Hematopoietic multipotent progenitor cell treated with erythropoietin and hydrocortisone succinate and interleukin-3 and kit ligand, for 6 days (in vitro differentiated cells): ENCODE measurements around the gene SRSF4.
"Not testable (repeated sequence)": the region's sequence is repeated elsewhere in the genome, so short reads cannot be mapped to it uniquely, and the experiment has no call there.

ENCODE experiments used
- DNase-seq: peaks from one replicate; pipeline ENCODE4 v3.0.0-alpha.2; 2015

The SRSF4 gene

DNA sequence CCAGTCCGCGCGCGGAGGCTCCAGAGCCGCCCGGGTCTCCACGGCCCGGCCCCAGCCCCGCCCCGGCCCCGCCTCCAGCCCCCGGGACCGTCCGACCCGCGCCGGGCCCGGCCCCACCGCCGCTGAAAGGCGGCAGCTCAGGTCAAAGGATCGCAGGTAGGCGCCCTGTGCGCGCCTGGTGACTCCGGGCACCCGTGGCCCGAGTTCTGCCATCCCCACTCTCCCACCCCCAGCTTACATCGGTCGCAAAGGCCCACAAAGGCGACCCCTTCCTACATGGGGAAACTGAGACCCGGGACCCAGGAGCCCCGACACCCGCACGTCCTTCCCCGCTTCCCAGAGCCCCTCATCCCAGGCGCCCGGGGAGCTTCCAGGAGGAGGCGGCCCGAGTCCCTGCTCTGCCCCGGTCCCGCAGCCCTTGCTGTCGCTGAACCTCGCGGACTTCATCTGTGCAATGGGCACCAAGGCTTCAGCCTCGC, 57.8 kb downstream of the SRSF4 start, which contains the start of gene TMEM200B:
TMEM200B (minus strand) TSS at position 17 of the 479 bp plus-strand sequence. CDS start 2,075 bp downstream, outside the sequence.
- DNase-seq, result no peak

DNA sequence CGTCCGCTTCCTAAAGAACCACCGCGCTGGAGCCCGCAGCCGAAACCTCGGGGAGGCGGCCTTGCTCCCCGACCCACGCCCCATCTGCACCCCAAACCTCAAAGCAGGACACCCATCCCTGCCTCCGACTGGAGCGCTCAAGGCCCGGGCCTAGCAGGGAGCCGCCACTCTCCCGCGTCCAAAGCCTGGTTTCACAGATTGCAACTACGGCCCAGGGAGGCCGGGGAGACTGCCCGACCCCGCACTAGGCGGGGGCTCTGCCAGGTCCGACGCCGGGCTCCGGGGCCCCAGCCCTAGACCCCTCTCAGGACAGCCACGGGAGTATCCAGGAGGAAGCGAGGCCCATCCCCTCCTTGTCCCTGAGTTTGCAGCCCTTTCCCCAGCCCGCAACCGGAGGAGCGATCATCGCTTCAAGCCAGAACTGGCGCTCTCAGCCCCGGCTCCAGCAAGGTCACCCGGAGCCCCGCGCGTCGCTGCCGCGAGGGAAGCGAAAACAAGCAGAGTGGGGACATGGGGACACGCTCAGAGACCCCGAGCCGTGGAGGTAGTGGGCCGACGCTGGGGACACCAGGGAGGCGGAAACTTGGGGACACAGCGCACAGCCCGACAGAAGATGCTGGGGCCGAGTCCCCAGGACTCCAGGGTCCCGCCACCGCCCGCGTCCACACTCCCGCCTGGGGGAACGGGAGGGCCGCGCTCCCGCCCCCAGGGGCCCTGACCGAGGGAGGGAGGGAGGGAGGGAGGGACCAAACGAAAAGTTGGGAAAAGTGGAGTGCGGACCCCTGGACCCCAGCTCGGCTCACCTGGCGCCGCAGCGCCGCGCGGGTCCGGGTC, 58.4 kb downstream of the SRSF4 start:
- peak; percentile 48 for DNase-seq

DNA sequence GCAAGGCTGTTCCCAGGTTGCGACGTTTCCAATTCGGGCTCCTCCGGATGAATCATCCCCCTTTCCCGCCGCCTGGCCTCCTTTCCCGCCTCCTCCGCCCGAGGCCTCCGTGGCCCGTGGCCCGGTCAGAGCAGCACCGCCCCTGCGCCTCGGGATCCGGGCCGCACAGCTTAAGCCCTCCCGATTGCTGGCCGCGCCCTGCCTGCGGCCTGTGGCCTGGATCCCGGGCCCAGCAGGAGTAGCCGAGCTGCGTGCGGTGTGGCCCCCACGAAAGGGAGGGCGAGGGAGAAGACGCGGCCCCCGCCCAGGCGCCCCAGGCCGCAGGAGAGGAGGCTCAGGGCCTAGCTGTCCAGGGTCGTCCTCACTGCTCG, 59.0 kb downstream of the SRSF4 start:
- no peak for DNase-seq

DNA sequence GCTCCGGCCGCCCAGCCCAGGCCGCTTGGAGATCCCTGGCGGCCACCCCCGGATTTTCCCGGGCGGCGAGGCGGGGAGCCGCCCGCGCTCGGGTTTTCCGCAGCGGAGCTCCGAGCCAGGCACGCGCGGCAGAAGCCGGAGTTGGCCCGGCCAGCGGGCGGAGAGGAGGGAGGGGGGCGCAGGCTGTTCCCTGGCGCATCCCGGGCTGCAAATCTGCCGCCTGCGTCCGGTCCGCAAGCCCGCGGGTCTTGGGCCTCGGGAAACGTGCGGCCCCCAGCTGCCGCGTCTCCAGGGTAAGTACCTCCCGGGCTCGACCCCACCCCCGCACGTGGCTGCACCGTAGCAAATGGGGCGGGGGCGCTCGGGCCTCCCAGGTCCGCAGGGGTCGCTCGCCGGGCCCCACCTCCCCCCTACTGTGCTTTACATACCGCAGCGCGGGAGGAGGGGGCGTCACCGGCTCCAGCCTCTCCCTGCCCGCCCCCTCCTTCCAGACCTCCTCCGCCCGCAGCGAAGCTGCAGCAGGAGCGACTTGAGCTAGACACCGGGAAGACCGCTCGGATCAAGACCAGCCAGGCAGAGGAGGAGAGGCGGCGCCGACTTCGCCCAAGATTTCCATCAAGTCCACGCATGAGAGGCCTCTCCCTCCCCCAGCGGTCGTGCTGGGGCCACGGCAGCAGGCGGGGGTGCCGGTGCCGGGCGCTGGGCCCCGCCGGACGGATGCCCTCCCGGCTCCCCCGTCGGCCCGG, 59.6 kb downstream of the SRSF4 start:
- DNase-seq, result no peak

DNA sequence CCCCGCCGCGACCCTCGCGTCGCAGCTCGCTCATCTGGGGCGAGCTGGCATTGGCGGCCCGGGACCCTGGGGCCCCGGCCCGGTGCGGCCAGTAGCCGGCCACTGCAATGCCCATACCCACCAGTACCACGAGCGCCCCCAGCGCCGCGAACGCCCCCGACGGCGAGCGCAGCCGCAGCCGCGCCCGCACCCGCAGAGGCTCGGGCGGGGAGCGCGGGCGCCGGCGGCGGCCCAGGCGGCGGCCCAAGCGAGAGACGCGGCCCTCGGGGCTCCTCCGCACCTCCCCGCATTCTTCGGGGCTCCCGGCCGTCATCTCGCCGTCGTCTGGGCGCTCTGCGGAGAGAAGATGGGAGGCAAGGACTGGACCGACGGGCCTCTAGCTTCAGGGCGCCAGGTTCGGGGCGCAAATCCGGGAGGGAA, 60.2 kb downstream of the SRSF4 start:
- no peak for DNase-seq

DNA sequence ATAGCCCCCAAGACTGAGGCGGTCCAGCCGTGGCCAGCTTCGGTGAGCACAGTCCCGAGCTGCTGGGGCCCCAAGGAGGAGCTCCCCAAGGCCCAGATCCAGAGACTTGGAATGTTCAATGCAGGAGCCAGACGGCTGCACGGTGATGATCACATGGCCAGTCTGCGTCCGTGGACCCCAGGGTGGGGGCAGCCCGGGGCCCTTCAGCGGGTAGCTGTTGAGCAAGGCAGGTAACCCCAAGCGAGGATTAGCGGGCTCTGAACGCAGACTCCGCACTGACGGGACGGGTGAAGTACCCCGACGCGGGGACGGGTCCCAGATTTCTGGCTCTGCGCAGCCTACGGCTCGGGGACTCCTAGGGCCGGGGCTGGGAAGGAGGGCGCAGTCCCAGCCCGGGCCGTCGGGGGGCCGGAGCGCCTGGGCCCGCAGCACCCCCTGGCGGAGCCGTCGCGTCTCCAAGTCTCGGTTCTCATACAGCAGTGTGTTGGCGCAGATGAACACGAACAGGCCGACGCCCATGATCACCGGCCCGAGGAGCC, 60.7 kb downstream of the SRSF4 start:
- DNase-seq, result peak; percentile 88

DNA sequence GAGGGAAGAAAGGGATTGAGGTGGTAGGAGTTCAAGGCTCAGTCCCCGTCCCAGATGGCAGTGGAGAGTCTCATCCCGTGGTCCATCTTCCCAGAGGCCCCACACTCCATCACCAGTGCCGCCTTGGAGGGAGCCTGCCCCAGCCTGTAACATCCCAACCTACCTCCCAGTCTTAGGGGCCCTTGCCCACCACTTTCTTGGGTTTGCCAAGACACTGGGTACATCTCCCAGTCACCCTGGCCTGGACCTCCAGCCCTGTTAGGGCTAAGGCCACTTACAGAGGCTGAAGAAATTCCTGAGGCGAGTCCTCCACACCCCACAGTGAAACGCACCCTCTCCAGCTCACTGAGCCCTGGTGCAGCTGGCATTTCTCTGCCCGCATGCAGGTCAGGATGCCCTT, 61.3 kb downstream of the SRSF4 start:
- no peak for DNase-seq

DNA sequence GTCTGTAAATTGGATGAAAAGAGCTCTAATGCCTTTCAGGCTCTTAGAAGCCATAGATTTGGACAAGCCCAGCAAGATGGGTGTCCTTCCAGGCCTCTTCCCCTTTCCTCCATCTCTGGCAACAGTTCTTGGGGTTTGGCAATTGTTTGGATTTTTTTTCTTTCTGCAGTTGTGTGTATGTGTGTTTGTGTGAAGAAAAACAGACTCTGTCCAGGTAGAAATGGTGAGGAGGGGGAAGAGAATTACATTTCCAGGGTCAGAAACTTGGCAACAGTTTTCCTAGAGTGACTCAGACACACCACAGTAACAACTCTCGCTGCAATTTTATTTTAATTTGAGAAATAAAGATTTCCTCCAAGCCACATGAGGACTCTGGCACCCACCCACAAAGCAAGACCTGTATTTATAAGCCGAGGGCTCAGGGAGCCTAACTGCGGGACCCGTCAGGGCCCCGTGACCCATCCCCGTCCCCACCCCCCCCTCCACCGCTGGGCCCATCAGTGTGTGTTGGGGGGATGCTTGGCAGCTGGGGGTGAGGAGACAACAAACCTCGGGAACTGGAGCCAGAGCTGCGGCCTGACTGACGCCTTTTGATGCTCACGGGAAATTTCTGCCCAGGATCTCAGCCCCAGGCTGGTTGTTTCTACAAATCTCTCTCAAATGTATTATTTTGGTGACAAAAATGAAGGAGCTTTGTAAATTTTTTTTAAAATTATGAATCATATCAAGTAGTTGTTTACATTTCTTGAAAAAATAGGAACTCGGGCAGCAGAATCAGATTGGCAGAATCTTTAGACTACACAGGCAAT, 62.4 kb downstream of the SRSF4 start:
- no peak for DNase-seq

DNA sequence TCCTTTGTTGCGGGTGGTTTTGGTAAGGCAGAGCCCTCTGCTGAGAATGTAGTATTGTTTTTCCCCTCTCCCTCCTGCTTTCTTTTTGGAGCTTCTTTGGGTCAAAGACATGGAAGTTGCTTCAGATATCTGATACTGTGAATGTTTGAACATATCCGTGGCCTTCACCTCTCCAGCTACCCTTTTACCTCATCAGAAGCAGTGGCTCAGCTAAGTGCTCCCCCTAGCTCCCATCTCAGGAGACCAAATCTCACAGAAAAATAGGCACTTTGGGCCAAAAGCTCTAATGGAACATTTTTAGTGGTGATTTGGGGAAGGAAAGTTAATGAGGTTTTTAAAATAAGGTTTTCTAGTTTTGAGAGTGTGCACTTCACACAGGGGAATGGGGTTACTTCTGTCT, 64.3 kb downstream of the SRSF4 start:
- DNase-seq, result no peak

DNA sequence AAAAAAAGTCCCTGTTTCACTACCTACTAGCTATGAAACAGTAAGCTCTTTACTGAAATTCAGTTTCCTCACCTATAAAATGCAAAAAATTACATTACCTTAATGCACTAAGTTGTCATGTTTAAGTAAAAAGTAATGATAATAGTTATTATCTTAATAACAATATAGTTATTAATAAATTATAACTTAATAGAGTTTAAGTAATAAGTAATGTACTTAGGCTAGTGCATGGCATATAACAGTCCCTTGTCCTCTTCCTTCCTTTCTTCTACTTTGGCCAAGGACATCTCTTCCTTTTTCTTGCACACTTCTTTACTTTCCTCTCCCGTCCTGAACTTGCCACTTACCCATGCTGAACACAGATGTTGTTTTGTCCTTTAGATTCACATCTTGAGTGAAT, 67.0 kb downstream of the SRSF4 start:
- no peak for DNase-seq

DNA sequence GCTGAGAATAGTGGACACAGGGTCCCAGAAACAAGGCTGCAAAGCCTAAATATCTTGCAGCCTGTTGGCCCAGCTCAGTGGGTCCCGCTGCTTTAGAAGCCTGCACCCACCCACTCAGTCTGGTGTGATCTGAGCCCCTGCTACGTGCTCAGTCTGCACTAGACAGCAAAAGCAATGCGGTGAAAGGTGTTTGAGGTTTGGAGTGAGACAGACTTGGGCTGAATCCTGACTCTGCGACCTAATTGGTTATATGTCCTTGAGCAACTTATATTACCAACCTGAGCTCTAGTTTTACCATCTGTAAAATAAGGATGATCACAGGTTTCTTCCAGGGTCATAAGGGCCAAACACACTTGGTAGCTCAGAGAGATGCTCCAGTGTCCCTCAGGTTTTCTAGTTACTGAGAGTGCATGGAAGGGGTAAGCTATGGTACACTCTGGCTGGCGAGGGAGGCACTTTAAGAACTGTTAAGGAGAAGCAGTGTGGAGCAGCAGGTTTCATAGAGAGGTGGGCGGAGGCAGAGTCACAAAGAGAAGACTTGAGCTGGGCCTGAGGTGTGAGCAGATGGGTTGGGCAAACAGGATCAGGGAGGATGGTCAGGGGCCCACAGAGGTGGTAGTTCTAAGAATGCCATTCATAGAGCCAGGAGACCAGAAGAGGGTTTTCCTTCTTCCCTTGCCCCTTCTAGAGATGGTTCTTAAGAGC, 68.1 kb downstream of the SRSF4 start:
- no peak for DNase-seq

DNA sequence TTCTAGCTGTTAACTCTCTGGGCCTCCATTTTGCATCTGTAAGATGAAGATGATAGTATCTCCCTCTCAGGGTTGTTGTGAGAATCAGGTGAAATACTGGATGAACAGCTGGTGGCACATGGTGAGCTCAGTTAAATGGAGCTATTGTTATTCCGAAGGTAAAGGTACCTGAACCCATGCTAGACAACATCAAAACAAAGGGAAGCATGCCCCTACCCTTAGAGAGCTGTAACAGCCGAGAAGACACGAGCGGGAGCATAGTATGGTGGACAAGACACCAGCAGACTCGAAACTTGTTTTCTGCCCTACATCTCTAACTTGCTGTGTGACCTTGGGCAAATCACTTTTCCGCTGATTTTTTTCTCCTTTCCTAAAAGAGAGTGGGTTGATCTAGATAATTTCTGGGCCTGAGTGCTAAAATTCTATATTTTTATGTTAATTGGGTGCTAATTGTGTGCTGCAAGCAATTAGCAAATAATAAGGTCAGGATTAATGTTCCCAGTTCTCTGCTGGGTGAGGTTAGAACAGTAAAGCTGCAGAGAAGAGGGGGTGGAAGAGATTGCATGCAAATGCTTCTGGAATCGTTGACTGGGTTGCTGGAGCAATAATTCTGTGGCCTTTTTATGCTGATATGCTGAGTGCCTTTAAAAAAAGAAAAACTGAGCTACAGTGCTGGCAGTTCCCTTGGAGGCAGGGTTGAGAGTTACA, 68.8 kb downstream of the SRSF4 start:
- DNase-seq, result no peak

DNA sequence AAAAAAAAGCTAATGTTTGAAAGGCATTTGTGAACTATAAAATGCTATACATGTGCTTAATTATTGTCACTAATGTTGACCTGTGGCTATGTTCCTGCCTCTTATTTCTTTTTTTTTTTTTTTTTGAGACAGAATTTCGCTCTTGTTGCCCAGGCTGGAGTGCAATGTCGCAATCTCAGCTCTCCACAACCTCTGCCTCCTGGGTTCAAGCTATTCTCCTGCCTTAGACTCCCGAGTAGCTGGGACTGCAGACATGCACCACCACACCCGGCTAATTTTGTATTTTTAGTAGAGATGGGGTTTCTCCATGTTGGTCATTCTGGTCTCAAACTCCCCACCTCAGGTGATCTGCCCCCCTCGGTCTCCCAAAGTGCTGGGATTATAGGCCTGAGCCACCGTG, 73.7 kb downstream of the SRSF4 start:
- not testable (repeated sequence) for DNase-seq

DNA sequence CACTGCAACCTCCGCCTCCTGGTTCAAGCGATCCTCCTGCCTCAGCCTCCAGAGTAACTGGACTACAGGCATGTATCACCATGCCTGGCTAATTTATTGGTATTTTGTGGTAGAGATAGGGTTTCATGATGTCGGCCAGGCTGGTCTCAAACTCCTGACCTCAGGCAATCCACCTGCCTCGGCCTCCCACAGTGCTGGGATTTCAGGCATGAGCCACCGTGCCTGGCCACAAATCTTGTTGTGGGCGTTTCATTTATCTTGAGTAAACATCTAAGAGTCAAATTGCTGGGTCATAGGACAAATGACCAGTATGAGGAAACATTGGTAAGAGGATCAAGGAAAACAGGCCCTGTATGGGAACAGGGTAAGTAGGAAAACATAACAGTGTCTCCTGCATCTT, 75.9 kb downstream of the SRSF4 start:
- DNase-seq, result no peak

DNA sequence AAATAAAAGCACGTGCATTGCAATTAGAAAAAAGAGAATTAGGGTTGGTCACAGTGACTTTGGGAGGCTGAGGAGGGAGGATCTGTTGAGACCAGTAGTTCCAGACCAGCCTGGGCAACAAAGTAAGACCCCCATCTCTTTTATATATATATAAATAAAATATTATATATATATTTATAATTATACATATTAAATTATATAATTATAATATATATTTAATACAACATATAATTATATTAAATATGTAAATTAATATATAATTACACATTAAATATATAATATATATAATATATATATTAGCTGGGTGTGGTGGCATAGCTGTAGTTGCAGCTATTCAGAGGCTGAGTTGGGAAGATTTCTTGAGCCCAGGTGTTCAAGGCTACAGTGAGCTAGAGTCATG, 81.2 kb downstream of the SRSF4 start:
- DNase-seq, result no peak

DNA sequence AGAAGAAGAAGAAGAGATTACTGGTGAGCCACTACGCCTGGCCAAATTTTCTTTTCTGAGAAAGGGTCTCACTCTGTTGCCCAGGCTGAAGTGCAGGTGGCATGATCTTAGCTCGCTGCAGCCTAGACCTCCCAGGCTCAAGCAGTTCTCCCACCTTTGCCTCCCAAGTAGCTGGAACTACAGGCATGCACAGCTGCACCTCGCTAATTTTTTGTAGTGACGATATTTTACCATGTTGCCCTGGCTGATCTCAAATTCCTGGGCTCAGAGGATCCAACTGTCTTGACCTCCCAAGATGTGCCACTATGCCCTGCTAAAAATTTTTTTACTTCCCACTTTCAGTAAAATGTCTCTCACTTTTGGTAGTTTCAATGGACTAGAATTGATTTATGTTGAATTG, 82.4 kb downstream of the SRSF4 start:
- DNase-seq, result no peak
